Psoas muscle (tissue), 8 donors: ENCODE results near the gene TM4SF1. TPM values are rescaled to one million over a fixed set of nuclear protein-coding genes. Genes with fewer than 3 reads are reported as not detected.

Experiments
- ATAC-seq, 4 donors: fragments of 200-7000 bp; cut with Tn5 transposase; one replicate each; pipeline ENCODE4 v1.9.1; 2020; ENCODE audit warnings: moderate library complexity in 3 of 4, mild to moderate bottlenecking in 2 of 4
- DNase-seq, 2 donors: peaks; one replicate each; pipeline ENCODE4 v3.0.0-alpha.2; 2020
- H3K27ac ChIP-seq: fragments of 200-600 bp; one replicate; pipeline ENCODE4 v1.8.0; 2022
- H3K27me3 ChIP-seq, 3 donors: fragments of 200-600 bp in 1 of 3; one replicate each; pipeline versions ENCODE4 v1.6.1 to v1.8.0; 2013 to 2022; ENCODE audit warnings: low read length in 2 of 3, mild to moderate bottlenecking in 2 of 3, moderate library complexity in 1 of 3; ENCODE audit not compliant: insufficient read depth in 3 of 3
- H3K36me3 ChIP-seq, 2 donors: fragments of 200-600 bp in 1 of 2; one replicate each; pipeline versions ENCODE4 v1.6.1 to v1.8.0; 2013 to 2022; ENCODE audit warnings: low read depth in 1 of 2, mild to moderate bottlenecking in 1 of 2, moderate library complexity in 1 of 2; ENCODE audit not compliant: insufficient read depth in 1 of 2
- H3K4me1 ChIP-seq: fragments of 200-600 bp; one replicate; pipeline ENCODE4 v1.8.0; 2022
- H3K4me3 ChIP-seq: fragments of 200-600 bp; one replicate; pipeline ENCODE4 v1.8.0; 2022; ENCODE audit warnings: mild to moderate bottlenecking
- H3K9me3 ChIP-seq: fragments of 200-600 bp; one replicate; pipeline ENCODE4 v1.8.0; 2022
- WGBS, 3 donors: extraction: QIAGEN DNeasy Blood & Tissue Kit; methylation state at CpG; one replicate each; pipeline versions ENCODE4 v1.1.6 to v1.1.7; 2013; 5-methylcytosine and 5-hydroxymethylcytosine counted together
- intact Hi-C, 2 donors: fragments of 100-400 bp; cut with DNase I; formaldehyde crosslinking; loops; one replicate each; pipeline versions ENCODE4 v1.11.0 to v1.14.2; 2022
- polyA plus RNA-seq, 3 donors: library from polyadenylated mRNA; stranded (reverse); fragments of 200-250 nt; gene quantifications; one replicate each; pipeline ENCODE4 v1.2.3, GENCODE V29; 2013
- total RNA-seq, 4 donors: library from RNA; stranded (reverse); fragmentation: NEBNext Ultra II Directional in 2 of 4; extraction: Animal tissue kit (Norgen Biotek cat#: 25700) in 2 of 4; gene quantifications; one replicate each; pipeline versions ENCODE4 v1.2.1 to v1.2.4, GENCODE V29; 2021 to 2023
- TF ChIP-seq, protein P1 (sequence below): fragments of 200-600 bp; IDR thresholded peaks from one replicate; pipeline ENCODE4 v1.8.0; 2022; ENCODE audit warnings: antibody characterized with exemption
- donor health status: healthy with polysubstance abuse.
- donor health status: DM: no; HTN: no; CAD: no; lungs with moderate emphysema.
- donor health status: Bipolar disorder and iron deficiency.
- donor health status: healthy.
- donor health status: DM: yes; HTN: yes; CAD: no.
- donor health status: DM: no; HTN: no; CAD: no.
- donor health status: DM: no; HTN: no; CAD: no.
- donor health status: DM: yes; HTN: yes; CAD: no.

Gene TM4SF1
- total and polyA plus RNA-seq, 7 donors = 30.7 to 61.1 (median 49.4) TPM

DNA sequence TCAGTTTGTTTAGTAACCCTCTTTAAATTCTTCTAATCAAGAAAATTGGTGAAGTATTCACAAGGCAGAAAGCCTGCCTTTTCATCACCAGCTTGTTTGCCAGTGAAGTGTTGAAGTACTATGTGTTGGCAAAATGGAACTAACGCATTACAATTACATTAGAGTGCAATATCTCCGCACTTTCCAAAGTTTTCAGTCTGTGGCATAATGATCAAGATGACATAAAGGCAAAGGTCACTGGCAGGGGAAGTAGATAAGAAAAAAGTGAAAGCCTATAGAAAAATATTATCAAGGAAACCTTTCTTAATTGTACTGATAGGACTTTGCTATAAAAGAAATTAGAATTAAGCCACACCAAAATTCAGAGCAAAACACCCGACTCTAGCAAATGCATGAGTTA, 25.0 kb upstream of the TM4SF1 start:
- no peaks in the 10 kb centered on the region for H3K36me3 ChIP-seq
- no peak for ATAC-seq
- intact Hi-C loops = no loop called here
- 88 to 96% (median 95%) methylated on average over 3 of the region's 3 CpGs for WGBS, 3 donors
- TF ChIP-seq, protein P1, sequence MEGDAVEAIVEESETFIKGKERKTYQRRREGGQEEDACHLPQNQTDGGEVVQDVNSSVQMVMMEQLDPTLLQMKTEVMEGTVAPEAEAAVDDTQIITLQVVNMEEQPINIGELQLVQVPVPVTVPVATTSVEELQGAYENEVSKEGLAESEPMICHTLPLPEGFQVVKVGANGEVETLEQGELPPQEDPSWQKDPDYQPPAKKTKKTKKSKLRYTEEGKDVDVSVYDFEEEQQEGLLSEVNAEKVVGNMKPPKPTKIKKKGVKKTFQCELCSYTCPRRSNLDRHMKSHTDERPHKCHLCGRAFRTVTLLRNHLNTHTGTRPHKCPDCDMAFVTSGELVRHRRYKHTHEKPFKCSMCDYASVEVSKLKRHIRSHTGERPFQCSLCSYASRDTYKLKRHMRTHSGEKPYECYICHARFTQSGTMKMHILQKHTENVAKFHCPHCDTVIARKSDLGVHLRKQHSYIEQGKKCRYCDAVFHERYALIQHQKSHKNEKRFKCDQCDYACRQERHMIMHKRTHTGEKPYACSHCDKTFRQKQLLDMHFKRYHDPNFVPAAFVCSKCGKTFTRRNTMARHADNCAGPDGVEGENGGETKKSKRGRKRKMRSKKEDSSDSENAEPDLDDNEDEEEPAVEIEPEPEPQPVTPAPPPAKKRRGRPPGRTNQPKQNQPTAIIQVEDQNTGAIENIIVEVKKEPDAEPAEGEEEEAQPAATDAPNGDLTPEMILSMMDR = no peak
- no peak overlapping the region for H3K4me3 ChIP-seq
- H3K27ac ChIP-seq = no peak overlapping the region
- no peak for DNase-seq
- no peaks in the 10 kb centered on the region for H3K9me3 ChIP-seq
- no peaks in the 10 kb centered on the region for H3K4me1 ChIP-seq
- H3K27me3 ChIP-seq = no peaks in the 10 kb centered on the region

- no peak for ATAC-seq
- Histone ChIP-seq H3K27ac (no peak overlapping the region), H3K27me3 (no peaks in the 10 kb centered on the region), H3K36me3 (no peaks in the 10 kb centered on the region), H3K4me3 (no peak overlapping the region), H3K4me1 (no peaks in the 10 kb centered on the region), H3K9me3 (no peaks in the 10 kb centered on the region)
- intact Hi-C loops = no loop called here
- TF ChIP-seq, protein P1 = no peak
- 83 to 85% (median 85%) methylated on average over 2 of the region's 2 CpGs for WGBS, 3 donors
- no peak for DNase-seq
Measured at GRCh38 chr3:149401926-149402310, 24.5 kb upstream of the TM4SF1 start.

- Histone ChIP-seq H3K36me3 (no peaks in the 10 kb centered on the region), H3K4me3 (no peak overlapping the region), H3K4me1 (no peaks in the 10 kb centered on the region), H3K9me3 (no peaks in the 10 kb centered on the region), H3K27me3 (no peaks in the 10 kb centered on the region), H3K27ac (no peak overlapping the region)
- 81 to 86% (median 83%) methylated on average over 3 of the region's 3 CpGs for WGBS, 3 donors
- ATAC-seq (no peak), DNase-seq (no peak)
- intact Hi-C loops = no loop called here
- TF ChIP-seq, protein P1 = no peak
Measured at GRCh38 chr3:149401212-149401925, 23.9 kb upstream of the TM4SF1 start.

GRCh38 chr3:149400645-149401044, 23.2 kb upstream of the TM4SF1 start:
- Histone ChIP-seq H3K27ac (no peak overlapping the region), H3K4me3 (no peak overlapping the region), H3K9me3 (no peaks in the 10 kb centered on the region), H3K4me1 (no peaks in the 10 kb centered on the region), H3K27me3 (no peaks in the 10 kb centered on the region), H3K36me3 (no peaks in the 10 kb centered on the region)
- TF ChIP-seq, protein P1 = no peak
- intact Hi-C loops = no loop called here
- DNase-seq = no peak
- ATAC-seq = no peak

GRCh38 chr3:149398296-149398695, 20.8 kb upstream of the TM4SF1 start:
- Histone ChIP-seq H3K9me3 (no peaks in the 10 kb centered on the region), H3K27me3 (no peaks in the 10 kb centered on the region), H3K4me3 (no peak overlapping the region), H3K27ac (no peak overlapping the region), H3K36me3 (no peaks in the 10 kb centered on the region), H3K4me1 (peaks cover 5% of the 10 kb centered on the region)
- intact Hi-C loops = no loop called here
- TF ChIP-seq, protein P1 = no peak
- ATAC-seq (no peak), DNase-seq (no peak)
- WGBS, 3 donors = 93 to 97% (median 95%) methylated on average over 1 of the region's 1 CpG
